ENCODE data around the gene SLF1.

Gene SLF1

GRCh38 chr5:94705427-94705826 lies 87.0 kb downstream of the SLF1 start:
- H3K4me3 ChIP-seq (ENCODE audit: low read depth, low read length) = no peak overlapping the region
- TF ChIP-seq MAX (IDR thresholded peaks at IDR 0.05; ENCODE audit: low read depth, low read length) (no peak), POLR2A (IDR thresholded peaks at IDR 0.05; ENCODE audit: extremely low read depth, insufficient read length) (no peak), CTCF (IDR thresholded peaks at IDR 0.05; ENCODE audit: low read depth, low read length) (no peak), MYC (IDR thresholded peaks at IDR 0.05; ENCODE audit: low read depth, low read length) (no peak)
- DNase-seq (ENCODE audit: low read depth) = no peak

GRCh38 chr5:94707359-94707758 lies 88.9 kb downstream of the SLF1 start:
- H3K4me3 ChIP-seq (ENCODE audit: low read depth, low read length) = no peak overlapping the region
- TF ChIP-seq MYC (IDR thresholded peaks at IDR 0.05; ENCODE audit: low read depth, low read length) (no peak), CTCF (IDR thresholded peaks at IDR 0.05; ENCODE audit: low read depth, low read length) (no peak), MAX (IDR thresholded peaks at IDR 0.05; ENCODE audit: low read depth, low read length) (no peak)
- DNase-seq (ENCODE audit: low read depth) = no peak

- no peak for TF ChIP-seq MAX (IDR thresholded peaks at IDR 0.05; ENCODE audit: low read depth, low read length)
- TF ChIP-seq CTCF (IDR thresholded peaks at IDR 0.05; ENCODE audit: low read depth, low read length) = no peak
- no peak for TF ChIP-seq MYC (IDR thresholded peaks at IDR 0.05; ENCODE audit: low read depth, low read length)
- TF ChIP-seq POLR2A (IDR thresholded peaks at IDR 0.05; ENCODE audit: extremely low read depth, insufficient read length) = no peak
- DNase-seq (ENCODE audit: low read depth) = no peak
- H3K4me3 ChIP-seq (ENCODE audit: low read depth, low read length) = no peak overlapping the region
These were observed 90.8 kb downstream of the SLF1 start for GRCh38 chr5:94709277-94709676.

- no peak for DNase-seq (ENCODE audit: low read depth)
- H3K4me3 ChIP-seq (ENCODE audit: low read depth, low read length) = no peak overlapping the region
- TF ChIP-seq CTCF (IDR thresholded peaks at IDR 0.05; ENCODE audit: low read depth, low read length) = no peak
- TF ChIP-seq MAX (IDR thresholded peaks at IDR 0.05; ENCODE audit: low read depth, low read length) = no peak
- no peak for TF ChIP-seq MYC (IDR thresholded peaks at IDR 0.05; ENCODE audit: low read depth, low read length)
- TF ChIP-seq POLR2A (IDR thresholded peaks at IDR 0.05; ENCODE audit: extremely low read depth, insufficient read length) = no peak
These were observed 93.3 kb downstream of the SLF1 start for GRCh38 chr5:94711785-94712184.

GRCh38 chr5:94715768-94716167 lies 97.3 kb downstream of the SLF1 start:
- no peak for TF ChIP-seq POLR2A (IDR thresholded peaks at IDR 0.05; ENCODE audit: extremely low read depth, insufficient read length)
- TF ChIP-seq MAX (IDR thresholded peaks at IDR 0.05; ENCODE audit: low read depth, low read length) = no peak
- DNase-seq (ENCODE audit: low read depth) = no peak

GRCh38 chr5:94725142-94725541 lies 106.7 kb downstream of the SLF1 start:
- H3K4me3 ChIP-seq (ENCODE audit: low read depth, low read length) = no peak overlapping the region
- TF ChIP-seq MYC (IDR thresholded peaks at IDR 0.05; ENCODE audit: low read depth, low read length) (no peak), POLR2A (IDR thresholded peaks at IDR 0.05; ENCODE audit: extremely low read depth, insufficient read length) (no peak), CTCF (IDR thresholded peaks at IDR 0.05; ENCODE audit: low read depth, low read length) (no peak), MAX (IDR thresholded peaks at IDR 0.05; ENCODE audit: low read depth, low read length) (no peak)
- DNase-seq (ENCODE audit: low read depth) = no peak

More at GRCh38 chr5:94715768-94716167, 97.3 kb downstream of the SLF1 start:
- H3K4me3 ChIP-seq (ENCODE audit: low read depth, low read length) = no peak overlapping the region

All from NB4 (cell line).